ENCODE measurements around the gene DPP9. TPM values are rescaled to one million over a fixed set of nuclear protein-coding genes. Genes with fewer than 3 reads are reported as not detected.

The DPP9 gene
- total RNA-seq, 2 experiments from 2014 or later = 40.2 to 63.8 TPM

GRCh38 chr19:4645718-4646117 lies 77.9 kb downstream of the DPP9 start:
- Histone ChIP-seq H3K4me3 (ENCODE audit: low read depth, low read length, poor library complexity, severe bottlenecking) (no peak overlapping the region), H3K36me3 (ENCODE audit: insufficient read depth, low read length) (peaks cover 8% of the 10 kb centered on the region; the same call in 1 of the 2 replicates), H3K27ac (ENCODE audit: low read depth, low read length, poor library complexity, severe bottlenecking) (no peak overlapping the region), H3K4me1 (ENCODE audit: insufficient read depth, low read length, poor library complexity, severe bottlenecking) (peaks cover 18% of the 10 kb centered on the region), H3K9me3 (ENCODE audit: low read length) (no peaks in the 10 kb centered on the region), H3K9me2 (ENCODE audit: insufficient read depth, low read length) (no peaks in the 10 kb centered on the region), H2AFZ (ENCODE audit: low read length) (no peak overlapping the region), H4K20me1 (ENCODE audit: insufficient read depth, low read length) (no peaks in the 10 kb centered on the region), H3K79me2 (ENCODE audit: insufficient read depth, low read depth, low read length) (peaks cover 4% of the 10 kb centered on the region; the same call in 1 of the 2 replicates), H3K4me2 (ENCODE audit: low read length) (no peak overlapping the region)
- intact Hi-C loops (cut with micrococcal nuclease; ENCODE audit: unreplicated experiment) = no loop called here
- POLR2A ChIA-PET = no interaction called here
- no peak for DNase-seq (ENCODE audit: low spot score)
- TF ChIP-seq EZH2phosphoT487 (IDR thresholded peaks at IDR 0.05; ENCODE audit: borderline replicate concordance, low read depth, low read length) = no peak
- no peak for TF ChIP-seq CTCF (conservative IDR thresholded peaks at IDR 0.05; ENCODE audit: low read length)
- CTCF ChIA-PET (ENCODE audit: unreplicated experiment) = no interaction called here
- no TSS peak for BruUV-seq (replicated peaks)

DNA sequence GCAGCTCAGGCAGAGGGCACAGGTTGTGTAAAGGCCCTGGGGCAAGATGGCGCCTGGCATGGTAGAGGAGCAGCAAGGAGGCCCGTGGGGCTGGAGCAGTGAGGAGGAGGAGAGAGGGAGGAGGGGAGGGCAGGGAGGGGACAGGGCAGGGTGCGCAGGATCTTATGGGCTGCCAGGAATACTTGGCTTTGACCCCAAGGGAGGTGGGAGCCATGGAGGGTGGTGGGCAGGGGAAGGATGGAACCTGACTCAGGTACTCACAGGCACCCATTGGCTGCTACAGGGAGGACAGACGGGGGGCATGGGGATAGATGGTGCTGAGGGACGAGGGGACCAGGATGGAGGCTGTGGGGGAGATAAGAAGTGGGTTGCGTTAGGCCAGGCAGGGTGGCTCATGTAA lies 81.0 kb downstream of the DPP9 start:
- POLR2A ChIA-PET = no interaction called here
- H3K4me3 ChIP-seq (ENCODE audit: low read depth, low read length, poor library complexity, severe bottlenecking) = no peak overlapping the region
- no peak for DNase-seq (ENCODE audit: low spot score)

More for the DNA sequence above, 81.0 kb downstream of the DPP9 start:
- H3K9me2 ChIP-seq (ENCODE audit: insufficient read depth, low read length) = no peaks in the 10 kb centered on the region
- H2AFZ ChIP-seq (ENCODE audit: low read length) = no peak overlapping the region
- no TSS peak for BruUV-seq (replicated peaks)
- H4K20me1 ChIP-seq (ENCODE audit: insufficient read depth, low read length) = no peaks in the 10 kb centered on the region
- H3K9me3 ChIP-seq (ENCODE audit: low read length) = no peaks in the 10 kb centered on the region
- TF ChIP-seq EZH2phosphoT487 (IDR thresholded peaks at IDR 0.05; ENCODE audit: borderline replicate concordance, low read depth, low read length) (no peak), CTCF (conservative IDR thresholded peaks at IDR 0.05; ENCODE audit: low read length) (no peak)
- H3K4me1 ChIP-seq (ENCODE audit: insufficient read depth, low read length, poor library complexity, severe bottlenecking) = peaks cover 24% of the 10 kb centered on the region
- intact Hi-C loops (cut with micrococcal nuclease; ENCODE audit: unreplicated experiment) = no loop called here
- H3K27ac ChIP-seq (ENCODE audit: low read depth, low read length, poor library complexity, severe bottlenecking) = no peak overlapping the region
- no peak overlapping the region for H3K4me2 ChIP-seq (ENCODE audit: low read length)
- no peaks in the 10 kb centered on the region for H3K36me3 ChIP-seq (ENCODE audit: insufficient read depth, low read length)
- H3K79me2 ChIP-seq (ENCODE audit: insufficient read depth, low read depth, low read length) = peaks cover 17% of the 10 kb centered on the region; the same call in 1 of the 2 replicates
- CTCF ChIA-PET (ENCODE audit: unreplicated experiment) = interaction anchor here (0.6 kb wide), 1 partner anchor 8 kb away, joined by 3 read pairs; no protein-coding TSS in a partner anchor

All from OCI-LY7 (cell line).